ENCODE data around the gene UPB1.

Gene UPB1

GRCh38 chr22:24494528-24495364 is at the start of gene UPB1:
UPB1 (plus strand) TSS chr22:24495332; CDS start chr22:24495404, 72 bp downstream.
- DNase-seq (ENCODE audit: low spot score): no peak

- no peak for DNase-seq (ENCODE audit: low spot score)
Measured at GRCh38 chr22:24445481-24446259, 49.5 kb upstream of the UPB1 start.

GRCh38 chr22:24446260-24446611 is 48.9 kb upstream of the UPB1 start:
- DNase-seq (ENCODE audit: low spot score): no peak

GRCh38 chr22:24450610-24451009 is 44.5 kb upstream of the UPB1 start:
- DNase-seq (ENCODE audit: low spot score): no peak

- no peak for DNase-seq (ENCODE audit: low spot score)
Measured at GRCh38 chr22:24451162-24451561, 44.0 kb upstream of the UPB1 start.

GRCh38 chr22:24453853-24454252 is 41.3 kb upstream of the UPB1 start:
- DNase-seq (ENCODE audit: low spot score): no peak

- no peak for DNase-seq (ENCODE audit: low spot score)
Measured at GRCh38 chr22:24455039-24455438, 40.1 kb upstream of the UPB1 start.

- DNase-seq (ENCODE audit: low spot score): no peak
Measured at GRCh38 chr22:24455751-24456426, 39.2 kb upstream of the UPB1 start.

- DNase-seq (ENCODE audit: low spot score): no peak
Measured at GRCh38 chr22:24457894-24458420, 37.2 kb upstream of the UPB1 start.

- no peak for DNase-seq (ENCODE audit: low spot score)
Measured at GRCh38 chr22:24459911-24460310, 35.2 kb upstream of the UPB1 start.

- no peak for DNase-seq (ENCODE audit: low spot score)
Measured at GRCh38 chr22:24460418-24461089, 34.6 kb upstream of the UPB1 start.

- DNase-seq (ENCODE audit: low spot score): no peak
Measured at GRCh38 chr22:24463071-24463760, 31.9 kb upstream of the UPB1 start.

GRCh38 chr22:24465566-24465965 is 29.6 kb upstream of the UPB1 start:
- no peak for DNase-seq (ENCODE audit: low spot score)

GRCh38 chr22:24465975-24466374 is 29.2 kb upstream of the UPB1 start:
- DNase-seq (ENCODE audit: low spot score): no peak

GRCh38 chr22:24466716-24467328 is 28.3 kb upstream of the UPB1 start:
- no peak for DNase-seq (ENCODE audit: low spot score)

- DNase-seq (ENCODE audit: low spot score): no peak
Measured at GRCh38 chr22:24467340-24467739, 27.8 kb upstream of the UPB1 start.

- no peak for DNase-seq (ENCODE audit: low spot score)
Measured at GRCh38 chr22:24471570-24471969, 23.6 kb upstream of the UPB1 start.

- DNase-seq (ENCODE audit: low spot score): no peak
Measured at GRCh38 chr22:24473284-24473683, 21.8 kb upstream of the UPB1 start.

GRCh38 chr22:24474221-24474620 is 20.9 kb upstream of the UPB1 start:
- no peak for DNase-seq (ENCODE audit: low spot score)

- DNase-seq (ENCODE audit: low spot score): no peak
Measured at GRCh38 chr22:24474649-24475255, 20.4 kb upstream of the UPB1 start.
